ENCODE measurements around the gene OOSP4A.

DNA sequence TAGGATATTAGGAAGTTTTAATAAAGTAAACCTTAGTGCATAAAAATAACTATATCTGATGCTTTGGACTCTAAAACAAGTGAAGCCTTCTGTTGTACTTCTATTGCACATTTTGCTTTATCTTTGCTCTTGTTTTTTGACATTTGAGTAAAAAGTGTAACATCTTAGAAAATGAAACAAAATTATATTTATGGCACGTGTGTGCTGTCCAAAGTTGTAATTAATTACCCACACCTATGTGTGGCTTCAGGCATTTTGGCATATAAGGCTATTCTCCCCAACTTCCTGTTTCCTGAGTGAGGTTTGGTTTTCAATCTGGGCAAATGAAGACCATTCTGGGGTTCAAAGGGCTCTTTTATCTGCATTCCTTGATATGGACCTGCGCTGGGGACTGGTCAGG lies 25.7 kb upstream of the OOSP4A start, which contains the start of gene OOSP1:
- TF ChIP-seq SMC3 (IDR thresholded peaks at IDR 0.05; ENCODE audit: low read depth, low read length) = no peak
- TF ChIP-seq POLR2AphosphoS5 (IDR thresholded peaks at IDR 0.05; ENCODE audit: low read depth, low read length) = no peak
- no peak for TF ChIP-seq CTCF (IDR thresholded peaks at IDR 0.05)
- no peak for TF ChIP-seq YY1 (IDR thresholded peaks at IDR 0.05; ENCODE audit: low read depth)
- TF ChIP-seq USF1 (IDR thresholded peaks at IDR 0.05; ENCODE audit: borderline replicate concordance, low read depth) = no peak
- no peak for TF ChIP-seq FOSL2 (IDR thresholded peaks at IDR 0.05; ENCODE audit: borderline replicate concordance, low read depth)
- TF ChIP-seq TCF12 (IDR thresholded peaks at IDR 0.05) = no peak
- no peak for TF ChIP-seq EP300 (IDR thresholded peaks at IDR 0.05; ENCODE audit: borderline replicate concordance in 1 of 2, low read depth in 1 of 2, low read length in 1 of 2)
- no peak for TF ChIP-seq REST (IDR thresholded peaks at IDR 0.05; ENCODE audit: low read depth, low read length)
- no peak for TF ChIP-seq TAF1 (IDR thresholded peaks at IDR 0.05; ENCODE audit: borderline replicate concordance, low read depth, low read length)
- no peak for TF ChIP-seq FOXM1 (IDR thresholded peaks at IDR 0.05; ENCODE audit: low read depth)
- TF ChIP-seq GATA2 (CRISPR knock-in tag; IDR thresholded peaks at IDR 0.05) = no peak
- TF ChIP-seq JUND (IDR thresholded peaks at IDR 0.05) = no peak
- no peak for TF ChIP-seq NFIC (IDR thresholded peaks at IDR 0.05; ENCODE audit: borderline replicate concordance)

All from SK-N-SH (cell line).